IMR-90 (cell line): ENCODE measurements around the gene MRPL33. TPM values are rescaled to one million over a fixed set of nuclear protein-coding genes. Genes with fewer than 3 reads are reported as not detected.
"Not testable (repeated sequence)": the region's sequence is repeated elsewhere in the genome, so short reads cannot be mapped to it uniquely, and the experiment has no call there.

Experiments
- ATAC-seq: fragments of 200-7000 bp; cut with Tn5 transposase; 2 replicates; pipeline ENCODE4 v1.9.1; 2020; ENCODE audit warnings: low read depth, mild to moderate bottlenecking, moderate library complexity
- BruUV-seq: library from RNA; stranded (reverse); fragments of 400-500 nt; replicated peaks from 2 replicates; lab custom pipeline; 2021; lab: Mats Ljungman, UMichigan
- CTCF ChIA-PET: fragments of 300-600 bp; formaldehyde crosslinking; extraction: SDS; loops from one replicate; lab custom pipeline; 2021; ENCODE audit warnings: antibody characterized with exemption; lab: Yijun Ruan, JAX
- POLR2A ChIA-PET: fragments of 300-600 bp; sonication (Branson Sonifier 250); formaldehyde crosslinking; loops from one replicate; lab custom pipeline; 2022; ENCODE audit warnings: antibody characterized with exemption; ENCODE audit not compliant: unreplicated experiment; lab: Charles Lee
- DNase-seq: peaks from one replicate; pipeline ENCODE4 v3.0.0; 2013
- H2AFZ ChIP-seq: replicated peaks from 2 replicates; pipeline ENCODE3; 2013; ENCODE audit warnings: low read length, mild to moderate bottlenecking; ENCODE audit not compliant: poor library complexity
- H2AK5ac ChIP-seq: 2 replicates; pipeline ENCODE4 v1.6.1; 2013; ENCODE audit warnings: low read depth, low read length, inconsistent platforms
- H2AK9ac ChIP-seq: replicated peaks from 2 replicates; pipeline ENCODE3; 2013; ENCODE audit warnings: mild to moderate bottlenecking, low read depth, low read length, moderate library complexity; ENCODE audit not compliant: poor library complexity
- H2BK120ac ChIP-seq: 2 replicates; pipeline ENCODE4 v1.6.1; 2013; ENCODE audit warnings: low read depth, low read length, inconsistent platforms
- H2BK15ac ChIP-seq: 3 replicates; pipeline ENCODE4 v1.6.1; 2013; ENCODE audit warnings: low read depth, low read length, inconsistent platforms
- H2BK20ac ChIP-seq: 2 replicates; pipeline ENCODE4 v1.6.1; 2013; ENCODE audit warnings: low read depth, mild to moderate bottlenecking, inconsistent platforms, low read length, moderate library complexity
- H2BK5ac ChIP-seq: 2 replicates; pipeline ENCODE4 v1.6.1; 2013; ENCODE audit warnings: mild to moderate bottlenecking, low read depth, low read length, inconsistent platforms; ENCODE audit not compliant: poor library complexity, severe bottlenecking
- H3K14ac ChIP-seq: replicated peaks from 2 replicates; pipeline ENCODE4 v1.6.1; 2013; ENCODE audit warnings: low read depth, low read length, inconsistent platforms
- H3K18ac ChIP-seq: 2 replicates; pipeline ENCODE4 v1.6.1; 2013; ENCODE audit warnings: low read depth, low read length, control low read depth
- H3K23ac ChIP-seq: 2 replicates; pipeline ENCODE4 v1.6.1; 2013; ENCODE audit warnings: low read depth, low read length, inconsistent platforms
- H3K27ac ChIP-seq: 2 replicates; pipeline ENCODE4 v1.5.1; 2013; ENCODE audit warnings: mild to moderate bottlenecking, control low read depth, low read length; ENCODE audit not compliant: insufficient read depth
- H3K27me3 ChIP-seq: 2 replicates; pipeline ENCODE4 v1.6.1; 2013; ENCODE audit warnings: low read length; ENCODE audit not compliant: control insufficient read depth, insufficient read depth
- H3K36me3 ChIP-seq: 2 replicates; pipeline ENCODE4 v1.6.1; 2013; ENCODE audit warnings: low read length, mixed read lengths; ENCODE audit not compliant: control insufficient read depth, insufficient read depth
- H3K4ac ChIP-seq: 2 replicates; pipeline ENCODE4 v1.6.1; 2013; ENCODE audit warnings: low read depth, low read length, inconsistent platforms
- H3K4me1 ChIP-seq: 2 replicates; pipeline ENCODE4 v1.6.1; 2013; ENCODE audit warnings: low read length, mixed read lengths; ENCODE audit not compliant: control insufficient read depth, insufficient read depth
- H3K4me2 ChIP-seq: 2 replicates; pipeline ENCODE4 v1.6.1; 2013; ENCODE audit warnings: low read depth, mild to moderate bottlenecking, control low read depth, low read length, moderate library complexity
- H3K4me3 ChIP-seq: 2 replicates; pipeline ENCODE4 v1.5.1; 2013; ENCODE audit warnings: low read depth, mild to moderate bottlenecking, control low read depth, low read length, moderate library complexity; ENCODE audit not compliant: insufficient read depth
- H3K56ac ChIP-seq: 2 replicates; pipeline ENCODE4 v1.6.1; 2013; ENCODE audit warnings: low read length, inconsistent platforms; ENCODE audit not compliant: insufficient read depth; ENCODE audit errors: extremely low read depth
- H3K79me1 ChIP-seq, 2 experiments: 2 replicates each; pipeline ENCODE4 v1.6.1; 2013; ENCODE audit warnings: low read length in 2 of 2, inconsistent platforms in 1 of 2, low read depth in 1 of 2
- H3K9ac ChIP-seq: 2 replicates; pipeline ENCODE4 v1.6.1; 2013; ENCODE audit warnings: low read depth, low read length, control low read depth
- H3K9me1 ChIP-seq: 2 replicates; pipeline ENCODE4 v1.6.1; 2013; ENCODE audit warnings: low read length, inconsistent platforms; ENCODE audit not compliant: insufficient read depth
- H3K9me3 ChIP-seq: 2 replicates; pipeline ENCODE4 v1.6.1; 2013; ENCODE audit warnings: low read length; ENCODE audit not compliant: control insufficient read depth, insufficient read depth
- H4K20me1 ChIP-seq: 2 replicates; pipeline ENCODE4 v1.6.1; 2013; ENCODE audit warnings: low read length, inconsistent platforms; ENCODE audit not compliant: insufficient read depth
- H4K5ac ChIP-seq: 2 replicates; pipeline ENCODE4 v1.6.1; 2013; ENCODE audit warnings: mild to moderate bottlenecking, low read depth, low read length, control low read depth
- H4K8ac ChIP-seq, 2 experiments: 2 replicates each; pipeline ENCODE4 v1.6.1; 2013; ENCODE audit warnings: low read depth in 2 of 2, low read length in 2 of 2, control low read depth in 1 of 2, inconsistent platforms in 1 of 2
- H4K91ac ChIP-seq: 2 replicates; pipeline ENCODE4 v1.6.1; 2013; ENCODE audit warnings: low read depth, low read length, inconsistent platforms; ENCODE audit not compliant: insufficient read depth
- BHLHE40 ChIP-seq: fragments of 150-350 bp; IDR thresholded peaks from 2 replicates; pipeline ENCODE4 v1.6.1; 2016; ENCODE audit warnings: mild to moderate bottlenecking, low read depth, low read length
- CHD1 ChIP-seq: IDR thresholded peaks from 2 replicates; pipeline ENCODE4 v1.6.1; 2012; ENCODE audit warnings: low read depth, low read length, improper control_type of control experiment
- MAZ ChIP-seq: IDR thresholded peaks from 2 replicates; pipeline ENCODE4 v1.6.1; 2012; ENCODE audit warnings: low read depth, mild to moderate bottlenecking, low read length, improper control_type of control experiment, moderate library complexity, borderline replicate concordance
- RFX5 ChIP-seq: IDR thresholded peaks from 2 replicates; pipeline ENCODE4 v1.8.0; 2012; ENCODE audit warnings: low read depth, mild to moderate bottlenecking, low read length, moderate library complexity
- USF2 ChIP-seq: fragments of 150-350 bp; IDR thresholded peaks from 2 replicates; pipeline ENCODE4 v1.6.1; 2017; ENCODE audit warnings: mild to moderate bottlenecking, antibody characterized with exemption, low read length, low read depth
- WGBS, 2 experiments: methylation state at CpG; one replicate each; pipeline versions ENCODE4 v1.1.5 to v1.1.7; 2013; ENCODE audit warnings: missing lambda C conversion rate in 2 of 2; ENCODE audit not compliant: insufficient read length in 1 of 2; ENCODE audit errors: extremely low coverage in 2 of 2; 5-methylcytosine and 5-hydroxymethylcytosine counted together
- dilution Hi-C: fragments of 300-500 bp; cut with HindIII; formaldehyde crosslinking; loops from one replicate; pipeline ENCODE4 v1.14.3; 2018; ENCODE audit warnings: low sequenced_read_pairs; ENCODE audit not compliant: unreplicated experiment
- in situ Hi-C: fragments of 300-500 bp; cut with MboI; formaldehyde crosslinking; loops from 3 replicates; pipeline ENCODE4 v1.14.3; 2019; ENCODE audit warnings: low sequenced_read_pairs, inconsistent platforms, mixed read lengths
- intact Hi-C: fragments of 100-400 bp; cut with micrococcal nuclease; formaldehyde crosslinking; loops from 2 replicates; pipeline ENCODE4 v1.10.0; 2022
- polyA plus RNA-seq, 3 experiments: library from polyadenylated mRNA; depleted of rRNA; stranded (reverse); fragments of >200 nt; gene quantifications; 2 replicates each; pipeline ENCODE4 v1.2.3, GENCODE V29; 2012; ENCODE audit warnings: low replicate concordance in 1 of 3
- total RNA-seq: library from RNA; depleted of rRNA; stranded (reverse); fragments of >200 nt; gene quantifications from 2 replicates; pipeline ENCODE4 v1.2.3, GENCODE V29; 2012

Gene MRPL33
- total and polyA plus RNA-seq, 2 of the 4 experiments (the other 2 are of a cell fraction) = 13.3 to 101 TPM

DNA sequence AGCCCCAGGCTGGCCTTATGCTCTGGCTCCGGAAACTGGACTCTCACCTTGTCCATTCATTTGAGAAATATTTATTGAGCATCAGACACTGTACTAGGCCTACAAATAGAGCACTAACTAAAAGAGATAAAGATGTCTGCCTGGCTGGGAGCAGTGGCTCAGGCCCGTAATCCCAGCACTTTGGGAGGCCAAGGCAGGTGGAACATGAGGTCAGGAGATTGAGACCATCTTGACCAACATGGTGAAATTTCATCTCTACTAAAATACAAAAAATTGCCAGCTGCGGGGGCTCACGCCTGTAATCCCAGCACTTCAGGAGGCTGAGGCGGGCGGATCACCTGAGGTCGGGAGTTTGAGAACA, 7.6 kb upstream of the MRPL33 start (continued):
- TF ChIP-seq USF2 = no peak
- no peak for TF ChIP-seq CHD1
- no peak for TF ChIP-seq BHLHE40
- TF ChIP-seq RFX5 = no peak
- TF ChIP-seq MAZ = no peak

GRCh38 chr2:27764526-27764925, 7.0 kb upstream of the MRPL33 start:
- H3K56ac ChIP-seq, DNase-seq, H2AK9ac ChIP-seq, H3K27me3 ChIP-seq, H3K23ac ChIP-seq, BruUV-seq, H4K8ac ChIP-seq, H4K5ac ChIP-seq, H2BK120ac ChIP-seq, H3K14ac ChIP-seq, H3K27ac ChIP-seq, H2BK20ac ChIP-seq, CTCF ChIA-PET, H3K36me3 ChIP-seq, ATAC-seq, H2BK5ac ChIP-seq, H2AK5ac ChIP-seq, H3K9ac ChIP-seq, H3K4ac ChIP-seq, in situ Hi-C loops, dilution Hi-C loops, POLR2A ChIA-PET, H3K9me3 ChIP-seq, H4K91ac ChIP-seq, H3K4me3 ChIP-seq, H3K4me2 ChIP-seq, H3K18ac ChIP-seq, H3K9me1 ChIP-seq, H2AFZ ChIP-seq, H2BK15ac ChIP-seq, H3K79me1 ChIP-seq, H4K20me1 ChIP-seq: not testable (repeated sequence)
- WGBS, 2 experiments = no CpG with 5 or more reads among the region's 3 CpGs
- intact Hi-C loops = loop anchor here (5.0 kb wide), 1 partner anchor 123 kb away; no protein-coding TSS in a partner anchor
- H3K4me1 ChIP-seq = peaks cover 19% of the 10 kb centered on the region
